Measurements from ENCODE around the gene SLC6A9. TPM values are rescaled to one million over a fixed set of nuclear protein-coding genes. Genes with fewer than 3 reads are reported as not detected.
A peak's percentile ranks its signal among the peaks of the same experiment; 100 is the strongest.

SLC6A9 gene
- total and polyA plus RNA-seq, 4 donors, result 21.9 to 143 (median 74.6) TPM

DNA sequence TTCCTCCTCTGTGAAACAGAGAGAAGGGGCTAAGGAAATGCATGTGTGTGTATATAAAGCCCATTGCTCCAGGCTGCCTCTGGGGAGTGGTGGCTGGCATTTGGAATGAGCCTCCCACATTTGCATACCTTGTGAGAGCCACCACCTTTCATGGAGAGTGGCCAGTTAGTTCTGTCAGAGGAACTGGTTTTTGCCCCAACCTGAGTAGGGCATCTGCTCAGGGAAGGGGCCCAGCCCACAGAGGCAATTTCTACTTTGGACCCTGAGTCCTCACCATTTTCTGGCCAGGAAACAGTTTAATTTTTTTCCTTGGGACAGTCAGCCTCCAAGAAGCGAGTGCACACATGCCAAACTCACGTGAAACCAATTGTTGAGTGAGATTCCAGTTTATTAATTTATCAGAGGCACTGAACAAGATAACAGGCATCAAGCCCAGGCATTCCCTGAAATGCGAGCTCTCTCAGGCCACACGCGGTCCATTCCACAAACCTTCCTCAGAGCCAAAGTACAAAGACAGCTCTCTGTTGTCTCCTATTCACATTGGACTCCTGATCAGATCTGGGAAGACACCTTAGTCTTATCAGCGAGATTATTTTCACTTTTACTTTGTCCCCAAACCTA is 1.0 kb upstream of the SLC6A9 start:
- H3K4me1 ChIP-seq (ENCODE audit: control insufficient read depth, insufficient read depth, low read length), result peaks cover 62% of the 10 kb centered on the region
- H3K36me3 ChIP-seq (ENCODE audit: control insufficient read depth, insufficient read depth, low read length), result no peaks in the 10 kb centered on the region
- DNase-seq (ENCODE audit: low read depth in 4 of 6, low spot score in 6 of 6), result no peak
- no peak overlapping the region for H3K4me3 ChIP-seq (ENCODE audit: low read depth, low read length)
- no peaks in the 10 kb centered on the region for H3K27me3 ChIP-seq (ENCODE audit: control insufficient read depth, insufficient read depth, low read length)
- WGBS (ENCODE audit: insufficient coverage), result 64% methylated on average over 5 of the region's 6 CpGs
- H3K9me3 ChIP-seq (ENCODE audit: control insufficient read depth, insufficient read depth, low read length), result no peaks in the 10 kb centered on the region
- peak overlapping the region; percentile 90 for H3K27ac ChIP-seq (ENCODE audit: low read depth, low read length)

DNA sequence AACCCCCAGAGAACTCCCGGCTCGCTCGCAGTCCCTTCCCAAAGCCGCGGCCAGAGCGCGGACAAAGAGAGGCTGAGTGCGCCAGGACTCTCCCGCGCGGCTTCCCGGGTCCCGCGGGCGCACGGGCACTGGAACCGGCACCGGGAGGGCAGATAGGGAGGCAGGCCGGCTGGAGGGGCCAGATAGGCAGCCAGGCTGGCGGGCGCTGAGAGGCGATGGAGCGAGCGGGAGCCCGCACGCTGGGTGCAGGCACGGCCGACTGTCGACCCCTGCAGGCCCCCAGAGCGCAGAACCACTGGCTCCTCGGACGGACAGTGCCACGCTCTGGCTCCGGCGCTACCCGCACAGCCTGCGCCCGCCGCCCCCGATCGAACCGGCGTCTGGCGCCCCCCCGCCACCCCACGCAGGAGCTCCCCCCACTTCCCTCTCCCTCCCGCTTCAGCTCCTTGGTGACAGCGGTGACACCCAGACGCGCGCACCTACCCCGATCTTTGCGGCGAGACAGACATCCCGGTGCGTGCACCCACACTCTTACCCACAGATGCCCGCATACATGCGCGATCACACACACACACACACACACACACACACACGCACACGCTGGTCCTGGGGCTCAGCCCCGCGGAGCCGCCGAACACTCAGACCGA is 534 bp downstream of the SLC6A9 start:
- Histone ChIP-seq H3K4me1 (ENCODE audit: control insufficient read depth, insufficient read depth, low read length) (peaks cover 46% of the 10 kb centered on the region), H3K9me3 (ENCODE audit: control insufficient read depth, insufficient read depth, low read length) (no peaks in the 10 kb centered on the region), H3K27ac (ENCODE audit: low read depth, low read length) (peak overlapping the region; percentile 90), H3K36me3 (ENCODE audit: control insufficient read depth, insufficient read depth, low read length) (peaks cover 3% of the 10 kb centered on the region), H3K27me3 (ENCODE audit: control insufficient read depth, insufficient read depth, low read length) (no peaks in the 10 kb centered on the region), H3K4me3 (ENCODE audit: low read depth, low read length) (peak overlapping the region; percentile 80)
- WGBS (ENCODE audit: insufficient coverage), result under 1% methylated on average over 63 of the region's 66 CpGs
- DNase-seq (ENCODE audit: low read depth in 4 of 6, low spot score in 6 of 6), result peak in 2 of 6 donors; percentile 83 to 85

GRCh38 chr1:44029911-44030604 is 1.2 kb downstream of the SLC6A9 start:
- H3K27ac ChIP-seq (ENCODE audit: low read depth, low read length), result peak overlapping the region; percentile 90
- no peaks in the 10 kb centered on the region for H3K27me3 ChIP-seq (ENCODE audit: control insufficient read depth, insufficient read depth, low read length)
- H3K4me3 ChIP-seq (ENCODE audit: low read depth, low read length), result peak overlapping the region; percentile 80
- H3K9me3 ChIP-seq (ENCODE audit: control insufficient read depth, insufficient read depth, low read length), result no peaks in the 10 kb centered on the region
- peaks cover 7% of the 10 kb centered on the region for H3K36me3 ChIP-seq (ENCODE audit: control insufficient read depth, insufficient read depth, low read length)
- H3K4me1 ChIP-seq (ENCODE audit: control insufficient read depth, insufficient read depth, low read length), result peaks cover 40% of the 10 kb centered on the region
- 0% methylated on average over 71 of the region's 75 CpGs for WGBS (ENCODE audit: insufficient coverage)
- peak in 4 of 6 donors; percentile 82 to 97 (median 90) for DNase-seq (ENCODE audit: low read depth in 4 of 6, low spot score in 6 of 6)

GRCh38 chr1:44029260-44029910 is 1.9 kb downstream of the SLC6A9 start:
- Histone ChIP-seq H3K4me3 (ENCODE audit: low read depth, low read length) (peak overlapping the region; percentile 76), H3K27ac (ENCODE audit: low read depth, low read length) (peak overlapping the region; percentile 88), H3K27me3 (ENCODE audit: control insufficient read depth, insufficient read depth, low read length) (no peaks in the 10 kb centered on the region), H3K9me3 (ENCODE audit: control insufficient read depth, insufficient read depth, low read length) (no peaks in the 10 kb centered on the region), H3K36me3 (ENCODE audit: control insufficient read depth, insufficient read depth, low read length) (peaks cover 12% of the 10 kb centered on the region), H3K4me1 (ENCODE audit: control insufficient read depth, insufficient read depth, low read length) (peaks cover 39% of the 10 kb centered on the region)
- peak in 1 of 6 donors; percentile 56 for DNase-seq (ENCODE audit: low read depth in 4 of 6, low spot score in 6 of 6)
- WGBS (ENCODE audit: insufficient coverage), result 28% methylated on average over 17 of the region's 17 CpGs

- Histone ChIP-seq H3K4me1 (ENCODE audit: control insufficient read depth, insufficient read depth, low read length) (peaks cover 32% of the 10 kb centered on the region), H3K27me3 (ENCODE audit: control insufficient read depth, insufficient read depth, low read length) (no peaks in the 10 kb centered on the region), H3K4me3 (ENCODE audit: low read depth, low read length) (no peak overlapping the region), H3K36me3 (ENCODE audit: control insufficient read depth, insufficient read depth, low read length) (peaks cover 31% of the 10 kb centered on the region), H3K9me3 (ENCODE audit: control insufficient read depth, insufficient read depth, low read length) (no peaks in the 10 kb centered on the region), H3K27ac (ENCODE audit: low read depth, low read length) (no peak overlapping the region)
- DNase-seq (ENCODE audit: low read depth in 4 of 6, low spot score in 6 of 6), result no peak
- WGBS (ENCODE audit: insufficient coverage), result 98% methylated on average over 3 of the region's 3 CpGs
Observed at GRCh38 chr1:44027320-44027719, 3.9 kb downstream of the SLC6A9 start.

- no peak overlapping the region for H3K4me3 ChIP-seq (ENCODE audit: low read depth, low read length)
- H3K36me3 ChIP-seq (ENCODE audit: control insufficient read depth, insufficient read depth, low read length), result peaks cover 46% of the 10 kb centered on the region
- 40% methylated on average over 1 of the region's 3 CpGs for WGBS (ENCODE audit: insufficient coverage)
Observed at GRCh38 chr1:44025816-44026215, 5.4 kb downstream of the SLC6A9 start.

DNA sequence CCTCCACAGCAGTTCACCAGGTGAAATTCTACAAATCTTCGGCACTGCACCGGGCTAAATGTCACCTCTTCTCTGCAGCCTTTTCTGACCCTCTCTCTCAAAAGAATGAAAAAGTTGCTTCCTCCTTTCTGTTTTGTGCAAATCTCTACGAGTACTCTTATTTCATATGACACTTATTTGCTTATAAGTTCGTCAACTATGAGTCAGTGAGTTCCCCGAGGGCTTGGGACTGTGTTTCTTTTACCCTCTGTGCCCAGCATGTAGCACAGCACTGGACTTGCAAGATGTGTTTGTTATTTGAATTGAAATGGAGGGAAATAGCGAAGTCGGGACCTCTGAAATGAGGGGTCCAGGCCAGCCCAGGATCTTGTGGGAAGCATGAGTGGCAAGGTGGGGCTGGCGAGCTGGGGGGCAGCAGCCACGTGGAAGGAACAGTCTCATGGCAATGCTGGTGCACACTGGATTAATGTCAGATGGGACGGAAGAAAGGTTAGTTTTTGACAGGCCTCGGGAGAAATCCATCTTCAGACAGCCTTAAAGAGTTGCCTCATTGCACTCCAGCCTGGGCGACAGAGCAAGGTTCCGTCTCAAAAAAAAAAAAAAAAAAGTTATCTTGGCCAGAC is 6.2 kb downstream of the SLC6A9 start:
- H3K27ac ChIP-seq (ENCODE audit: low read depth, low read length), result no peak overlapping the region
- WGBS (ENCODE audit: insufficient coverage), result 94% methylated on average over 12 of the region's 13 CpGs
- H3K4me3 ChIP-seq (ENCODE audit: low read depth, low read length), result no peak overlapping the region
- no peaks in the 10 kb centered on the region for H3K27me3 ChIP-seq (ENCODE audit: control insufficient read depth, insufficient read depth, low read length)
- H3K4me1 ChIP-seq (ENCODE audit: control insufficient read depth, insufficient read depth, low read length), result peaks cover 42% of the 10 kb centered on the region
- DNase-seq (ENCODE audit: low read depth in 4 of 6, low spot score in 6 of 6), result no peak
- peaks cover 52% of the 10 kb centered on the region for H3K36me3 ChIP-seq (ENCODE audit: control insufficient read depth, insufficient read depth, low read length)
- no peaks in the 10 kb centered on the region for H3K9me3 ChIP-seq (ENCODE audit: control insufficient read depth, insufficient read depth, low read length)

More at GRCh38 chr1:44025816-44026215, 5.4 kb downstream of the SLC6A9 start:
- H3K27me3 ChIP-seq (ENCODE audit: control insufficient read depth, insufficient read depth, low read length), result no peaks in the 10 kb centered on the region
- DNase-seq (ENCODE audit: low read depth in 4 of 6, low spot score in 6 of 6), result no peak
- peaks cover 34% of the 10 kb centered on the region for H3K4me1 ChIP-seq (ENCODE audit: control insufficient read depth, insufficient read depth, low read length)
- no peaks in the 10 kb centered on the region for H3K9me3 ChIP-seq (ENCODE audit: control insufficient read depth, insufficient read depth, low read length)
- no peak overlapping the region for H3K27ac ChIP-seq (ENCODE audit: low read depth, low read length)

DNA sequence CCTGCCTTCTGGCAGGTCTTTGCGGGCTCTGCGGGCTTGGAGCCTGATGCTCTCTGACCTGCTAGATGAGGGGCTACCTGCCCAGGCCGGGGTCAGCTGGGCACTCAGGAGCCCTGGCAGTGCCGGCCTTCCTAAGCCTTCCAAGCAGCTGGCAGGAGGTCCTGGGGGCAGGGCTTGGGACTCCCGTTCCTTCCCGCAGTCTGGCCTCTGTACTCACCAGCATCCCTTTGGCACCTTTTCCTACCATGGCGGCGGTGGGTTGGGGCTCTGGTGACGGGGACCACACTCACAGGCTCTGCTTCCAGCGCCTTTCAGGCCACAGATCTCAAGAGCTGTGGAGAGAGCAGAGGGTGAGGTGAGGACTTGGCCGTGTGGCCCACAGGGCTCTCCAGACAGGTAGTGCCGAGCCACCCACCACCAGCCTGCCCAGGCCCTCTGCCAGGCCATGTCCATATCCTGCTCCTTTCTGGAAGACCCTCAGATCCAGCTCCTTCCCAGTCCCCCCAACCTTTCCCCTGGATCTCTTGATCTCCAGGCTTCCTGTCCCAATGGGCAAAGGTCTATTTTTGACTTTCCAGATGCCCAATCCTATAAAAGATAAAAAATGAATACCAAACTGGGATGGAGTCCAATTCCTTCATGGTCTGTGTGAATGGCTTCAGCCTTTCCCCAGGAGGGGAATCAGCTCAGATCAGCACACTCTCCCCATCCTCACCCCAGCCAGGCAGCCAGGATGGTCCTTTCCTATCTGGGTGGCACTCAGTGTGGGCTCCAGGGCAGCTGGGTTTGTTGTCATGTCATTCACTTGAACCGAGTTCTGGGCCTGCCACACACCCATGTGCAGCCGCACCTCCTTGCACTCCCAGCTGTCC is 7.0 kb downstream of the SLC6A9 start:
- Histone ChIP-seq H3K4me1 (ENCODE audit: control insufficient read depth, insufficient read depth, low read length) (peaks cover 44% of the 10 kb centered on the region), H3K4me3 (ENCODE audit: low read depth, low read length) (no peak overlapping the region), H3K36me3 (ENCODE audit: control insufficient read depth, insufficient read depth, low read length) (peaks cover 59% of the 10 kb centered on the region), H3K27ac (ENCODE audit: low read depth, low read length) (no peak overlapping the region), H3K27me3 (ENCODE audit: control insufficient read depth, insufficient read depth, low read length) (no peaks in the 10 kb centered on the region), H3K9me3 (ENCODE audit: control insufficient read depth, insufficient read depth, low read length) (no peaks in the 10 kb centered on the region)
- WGBS (ENCODE audit: insufficient coverage), result 83% methylated on average over 13 of the region's 14 CpGs
- DNase-seq (ENCODE audit: low read depth in 4 of 6, low spot score in 6 of 6), result no peak

Measured in spinal cord (tissue), 10 donors.